Astrocyte (in vitro differentiated cells and primary cell): ENCODE data around the gene ASTN1.

Source experiments
- EZH2 ChIP-seq: IDR thresholded peaks from 2 replicates; pipeline ENCODE4 v1.6.1; 2012; ENCODE audit warnings: mild to moderate bottlenecking, low read length, inconsistent platforms; ENCODE audit not compliant: insufficient read depth
- TF ChIP-seq, protein P1 (sequence below): IDR thresholded peaks from 2 replicates; pipeline ENCODE4 v1.5.1; 2011; ENCODE audit warnings: low read depth, mild to moderate bottlenecking, inconsistent platforms, low read length, moderate library complexity; ENCODE audit not compliant: insufficient read depth

DNA sequence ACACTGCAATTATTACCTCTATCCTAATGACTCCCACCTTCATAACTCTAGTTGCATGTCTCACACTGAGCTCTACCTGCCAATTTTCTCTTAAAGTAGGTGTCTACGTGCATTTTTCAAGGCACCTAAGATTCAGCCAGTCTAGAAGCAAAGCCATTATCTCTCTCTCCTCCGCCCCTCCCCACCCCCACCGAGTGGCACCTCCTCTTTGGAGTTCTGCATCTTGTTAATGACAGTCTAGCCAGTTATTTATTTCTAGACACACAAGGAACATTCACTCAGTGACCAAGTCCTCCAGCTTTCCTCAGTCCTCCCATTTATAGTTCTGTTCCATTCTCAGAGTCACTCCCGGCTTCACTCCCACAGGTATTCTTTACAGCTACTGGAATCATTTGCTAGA lies 47.6 kb downstream of the ASTN1 start:
- TF ChIP-seq, protein P1, sequence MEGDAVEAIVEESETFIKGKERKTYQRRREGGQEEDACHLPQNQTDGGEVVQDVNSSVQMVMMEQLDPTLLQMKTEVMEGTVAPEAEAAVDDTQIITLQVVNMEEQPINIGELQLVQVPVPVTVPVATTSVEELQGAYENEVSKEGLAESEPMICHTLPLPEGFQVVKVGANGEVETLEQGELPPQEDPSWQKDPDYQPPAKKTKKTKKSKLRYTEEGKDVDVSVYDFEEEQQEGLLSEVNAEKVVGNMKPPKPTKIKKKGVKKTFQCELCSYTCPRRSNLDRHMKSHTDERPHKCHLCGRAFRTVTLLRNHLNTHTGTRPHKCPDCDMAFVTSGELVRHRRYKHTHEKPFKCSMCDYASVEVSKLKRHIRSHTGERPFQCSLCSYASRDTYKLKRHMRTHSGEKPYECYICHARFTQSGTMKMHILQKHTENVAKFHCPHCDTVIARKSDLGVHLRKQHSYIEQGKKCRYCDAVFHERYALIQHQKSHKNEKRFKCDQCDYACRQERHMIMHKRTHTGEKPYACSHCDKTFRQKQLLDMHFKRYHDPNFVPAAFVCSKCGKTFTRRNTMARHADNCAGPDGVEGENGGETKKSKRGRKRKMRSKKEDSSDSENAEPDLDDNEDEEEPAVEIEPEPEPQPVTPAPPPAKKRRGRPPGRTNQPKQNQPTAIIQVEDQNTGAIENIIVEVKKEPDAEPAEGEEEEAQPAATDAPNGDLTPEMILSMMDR: no peak
- no peak for TF ChIP-seq EZH2
